Measurements from ENCODE around the gene CTCF.

The CTCF gene

DNA sequence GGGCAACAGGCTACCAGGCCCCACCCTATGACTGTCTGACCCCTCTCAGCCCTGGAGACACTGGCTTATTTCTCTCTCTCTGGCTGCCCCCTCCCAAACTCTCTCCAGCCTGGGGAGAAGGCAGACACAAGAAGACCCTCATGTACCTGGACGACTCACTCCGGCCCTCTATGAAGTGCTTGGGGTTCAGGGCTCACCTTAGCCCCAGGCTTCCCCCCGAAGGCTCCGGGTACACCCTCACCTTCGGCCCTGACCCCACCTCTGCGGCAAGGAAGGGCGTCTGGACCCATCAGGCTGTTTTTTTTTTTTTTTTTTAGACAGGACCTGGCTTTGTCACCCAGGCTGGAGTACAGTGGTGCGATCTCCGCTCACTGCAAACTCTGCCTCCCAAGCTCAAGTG is 81.7 kb downstream of the CTCF start:
- Histone ChIP-seq H3K9ac (ENCODE audit: low read length in 2 of 2) (no peak overlapping the region), H3K36me3 (ENCODE audit: control insufficient read depth in 2 of 2, insufficient read depth in 2 of 2, low read length in 2 of 2) (peaks cover 0 to 2% of the 10 kb centered on the region in 2 donors), H3K27me3 (ENCODE audit: control insufficient read depth in 1 of 2, insufficient read depth in 2 of 2, low read length in 2 of 2) (peaks cover 18 to 24% of the 10 kb centered on the region in 2 donors), H3K4me3 (ENCODE audit: low read length in 2 of 2) (no peak overlapping the region), H3K4me1 (ENCODE audit: control insufficient read depth, insufficient read depth, low read length) (peaks cover 19% of the 10 kb centered on the region), H3K9me3 (ENCODE audit: control insufficient read depth in 2 of 2, low read length in 2 of 2) (no peaks in the 10 kb centered on the region), H3K27ac (ENCODE audit: low read length) (no peak overlapping the region)

DNA sequence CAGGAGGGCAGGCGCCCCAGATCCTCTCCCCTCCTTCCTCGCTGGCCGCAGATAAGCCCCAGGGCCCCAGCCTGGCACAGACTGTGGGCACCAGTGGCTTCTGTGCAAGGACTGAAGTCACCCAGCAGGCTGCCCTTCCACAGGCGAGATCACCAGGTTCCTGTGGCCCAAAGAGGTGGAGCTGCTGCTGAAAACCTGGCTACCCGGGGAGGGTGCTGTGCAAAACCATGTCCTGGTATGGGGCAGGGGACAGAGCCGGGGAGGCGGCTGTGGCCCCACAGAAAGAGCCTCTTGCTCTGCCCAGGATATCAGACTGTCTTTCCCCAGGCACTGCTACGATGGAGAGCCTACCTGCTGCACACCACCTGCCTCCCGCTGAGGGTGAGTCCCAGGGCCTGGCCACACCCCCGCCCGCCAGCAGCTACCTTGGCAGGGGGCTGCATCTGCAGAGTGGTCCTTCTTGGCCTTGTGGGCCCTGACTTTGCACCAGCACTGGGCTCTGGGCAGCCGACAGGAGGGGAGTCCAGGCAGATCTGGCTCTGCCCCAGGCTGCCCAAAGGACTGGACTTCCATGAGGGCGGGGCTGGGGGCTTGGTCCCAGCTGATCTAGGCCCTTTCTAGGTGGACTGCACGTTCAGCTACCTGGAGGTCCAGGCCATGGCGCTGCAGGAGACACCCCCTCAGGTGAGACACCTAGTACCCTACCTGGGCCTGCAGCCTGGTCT is 83.2 kb downstream of the CTCF start:
- Histone ChIP-seq H3K36me3 (ENCODE audit: control insufficient read depth in 2 of 2, insufficient read depth in 2 of 2, low read length in 2 of 2) (no peaks in the 10 kb centered on the region), H3K27me3 (ENCODE audit: control insufficient read depth in 1 of 2, insufficient read depth in 2 of 2, low read length in 2 of 2) (peaks cover 27 to 38% of the 10 kb centered on the region in 2 donors), H3K4me3 (ENCODE audit: low read length in 2 of 2) (no peak overlapping the region), H3K9me3 (ENCODE audit: control insufficient read depth in 2 of 2, low read length in 2 of 2) (no peaks in the 10 kb centered on the region), H3K4me1 (ENCODE audit: control insufficient read depth, insufficient read depth, low read length) (peaks cover 19% of the 10 kb centered on the region), H3K27ac (ENCODE audit: low read length) (no peak overlapping the region), H3K9ac (ENCODE audit: low read length in 2 of 2) (no peak overlapping the region)

DNA sequence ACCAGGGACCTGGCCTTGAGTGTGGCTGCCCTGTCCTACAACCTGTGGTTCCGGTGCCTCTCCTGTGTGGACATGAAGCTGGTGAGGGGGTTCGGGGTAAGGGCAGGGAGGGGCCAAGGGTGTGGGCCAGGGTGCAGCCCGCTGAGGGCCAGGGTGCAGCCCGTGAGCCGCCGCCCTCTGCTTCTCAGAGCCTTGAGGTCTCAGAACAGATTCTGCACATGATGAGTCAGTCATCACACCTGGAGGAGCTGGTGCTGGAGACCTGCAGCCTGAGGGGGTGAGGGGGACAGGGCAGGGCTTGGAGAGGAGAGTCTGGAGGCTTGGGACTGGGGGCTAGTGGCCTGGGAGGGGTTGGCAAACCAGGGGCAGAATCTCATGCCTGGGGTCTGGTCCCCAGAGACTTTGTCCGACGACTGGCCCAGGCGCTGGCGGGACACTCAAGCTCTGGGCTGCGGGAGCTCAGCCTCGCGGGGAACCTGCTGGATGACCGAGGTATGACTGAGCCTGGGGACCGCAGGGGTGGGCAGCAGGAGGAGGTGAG is 84.9 kb downstream of the CTCF start:
- H3K4me1 ChIP-seq (ENCODE audit: control insufficient read depth, insufficient read depth, low read length), result peaks cover 12% of the 10 kb centered on the region

DNA sequence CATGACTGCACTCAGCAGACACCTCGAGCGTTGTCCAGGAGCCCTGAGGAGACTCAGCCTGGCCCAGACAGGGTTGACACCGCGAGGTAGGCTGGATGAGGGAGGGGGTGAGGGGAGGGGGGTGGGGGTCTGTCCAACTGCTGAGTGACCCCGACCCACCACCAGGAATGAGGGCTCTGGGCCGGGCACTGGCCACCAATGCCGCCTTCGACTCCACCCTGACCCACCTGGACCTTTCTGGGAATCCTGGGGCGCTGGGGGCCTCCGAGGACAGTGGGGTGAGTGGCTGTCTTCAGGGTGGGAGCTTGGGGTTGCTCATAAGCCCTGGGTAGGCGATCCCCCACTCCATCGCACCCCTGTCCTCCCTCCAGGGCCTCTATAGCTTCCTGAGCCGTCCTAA is 85.4 kb downstream of the CTCF start:
- no peak overlapping the region for H3K9ac ChIP-seq (ENCODE audit: low read length in 2 of 2)
- no peaks in the 10 kb centered on the region for H3K9me3 ChIP-seq (ENCODE audit: control insufficient read depth in 2 of 2, low read length in 2 of 2)
- H3K36me3 ChIP-seq (ENCODE audit: control insufficient read depth in 2 of 2, insufficient read depth in 2 of 2, low read length in 2 of 2), result no peaks in the 10 kb centered on the region
- no peak overlapping the region for H3K27ac ChIP-seq (ENCODE audit: low read length)
- H3K4me3 ChIP-seq (ENCODE audit: low read length in 2 of 2), result no peak overlapping the region
- H3K27me3 ChIP-seq (ENCODE audit: control insufficient read depth in 1 of 2, insufficient read depth in 2 of 2, low read length in 2 of 2), result peaks cover 41 to 58% of the 10 kb centered on the region in 2 donors
- peaks cover 13% of the 10 kb centered on the region for H3K4me1 ChIP-seq (ENCODE audit: control insufficient read depth, insufficient read depth, low read length)

More for the DNA sequence above, 84.9 kb downstream of the CTCF start:
- H3K27ac ChIP-seq (ENCODE audit: low read length), result no peak overlapping the region
- H3K27me3 ChIP-seq (ENCODE audit: control insufficient read depth in 1 of 2, insufficient read depth in 2 of 2, low read length in 2 of 2), result peaks cover 38 to 54% of the 10 kb centered on the region in 2 donors
- no peak overlapping the region for H3K9ac ChIP-seq (ENCODE audit: low read length in 2 of 2)
- H3K9me3 ChIP-seq (ENCODE audit: control insufficient read depth in 2 of 2, low read length in 2 of 2), result no peaks in the 10 kb centered on the region
- H3K4me3 ChIP-seq (ENCODE audit: low read length in 2 of 2), result no peak overlapping the region
- H3K36me3 ChIP-seq (ENCODE audit: control insufficient read depth in 2 of 2, insufficient read depth in 2 of 2, low read length in 2 of 2), result no peaks in the 10 kb centered on the region

DNA sequence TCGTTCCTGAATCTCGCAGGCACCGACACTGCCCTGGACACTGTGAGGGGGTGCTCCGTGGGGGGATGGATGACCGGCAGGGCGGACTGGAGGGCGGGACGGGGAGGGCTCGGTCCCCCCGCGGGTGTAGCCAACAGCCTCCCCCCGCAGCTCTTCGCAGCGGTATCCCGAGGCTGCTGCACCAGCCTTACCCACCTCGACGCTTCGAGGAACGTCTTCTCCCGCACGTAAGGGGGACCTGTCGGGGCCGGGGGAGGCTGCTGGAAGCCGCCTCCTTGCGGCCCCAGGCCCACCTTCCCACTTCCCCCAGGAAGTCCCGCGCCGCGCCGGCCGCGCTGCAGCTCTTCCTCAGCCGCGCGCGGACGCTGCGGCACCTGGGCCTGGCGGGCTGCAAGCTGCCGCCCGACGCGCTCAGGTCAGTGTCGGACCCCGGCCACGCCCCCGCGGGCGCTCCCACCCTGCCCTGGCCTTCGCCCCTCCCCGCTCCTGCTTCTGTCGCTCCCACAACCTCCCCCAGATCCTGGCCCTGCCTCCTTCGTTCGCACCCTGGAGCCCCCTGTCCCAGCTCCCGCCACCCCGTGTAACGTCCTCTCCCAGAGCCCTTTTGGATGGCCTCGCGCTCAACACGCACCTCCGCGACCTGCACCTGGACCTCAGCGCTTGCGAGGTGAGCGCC is 85.9 kb downstream of the CTCF start:
- Histone ChIP-seq H3K4me3 (ENCODE audit: low read length in 2 of 2) (no peak overlapping the region), H3K9me3 (ENCODE audit: control insufficient read depth in 2 of 2, low read length in 2 of 2) (no peaks in the 10 kb centered on the region), H3K4me1 (ENCODE audit: control insufficient read depth, insufficient read depth, low read length) (peaks cover 14% of the 10 kb centered on the region), H3K9ac (ENCODE audit: low read length in 2 of 2) (no peak overlapping the region), H3K27ac (ENCODE audit: low read length) (no peak overlapping the region), H3K27me3 (ENCODE audit: control insufficient read depth in 1 of 2, insufficient read depth in 2 of 2, low read length in 2 of 2) (peaks cover 41 to 60% of the 10 kb centered on the region in 2 donors), H3K36me3 (ENCODE audit: control insufficient read depth in 2 of 2, insufficient read depth in 2 of 2, low read length in 2 of 2) (no peaks in the 10 kb centered on the region)

DNA sequence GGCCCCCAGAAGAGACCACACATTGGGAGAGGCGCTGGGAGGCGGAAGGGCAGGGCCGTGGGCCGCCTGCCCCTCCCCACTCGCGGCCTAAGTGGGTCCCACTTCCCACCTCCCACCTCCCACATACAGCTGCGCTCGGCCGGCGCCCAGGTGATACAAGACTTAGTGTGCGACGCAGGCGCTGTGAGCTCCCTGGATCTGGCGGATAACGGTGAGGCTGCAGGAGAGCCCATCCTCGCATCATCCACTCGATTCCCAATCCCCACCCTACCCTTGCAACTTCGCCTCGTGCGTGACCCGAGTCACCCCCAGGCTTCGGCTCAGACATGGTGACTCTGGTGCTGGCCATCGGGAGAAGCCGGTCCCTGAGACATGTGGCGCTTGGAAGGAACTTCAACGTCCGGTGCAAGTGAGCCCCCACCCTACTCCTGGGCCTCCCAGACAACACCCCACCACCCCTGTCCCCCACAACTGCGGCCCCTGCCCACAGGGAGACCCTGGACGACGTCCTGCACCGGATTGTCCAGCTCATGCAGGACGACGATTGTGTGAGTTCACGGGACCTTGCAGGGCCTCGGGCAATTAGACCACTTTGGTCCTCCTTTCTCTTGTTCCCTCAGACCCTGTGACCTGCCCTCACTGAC is 86.6 kb downstream of the CTCF start:
- Histone ChIP-seq H3K27ac (ENCODE audit: low read length) (no peak overlapping the region), H3K27me3 (ENCODE audit: control insufficient read depth in 1 of 2, insufficient read depth in 2 of 2, low read length in 2 of 2) (peaks cover 41 to 66% of the 10 kb centered on the region in 2 donors), H3K4me3 (ENCODE audit: low read length in 2 of 2) (no peak overlapping the region), H3K4me1 (ENCODE audit: control insufficient read depth, insufficient read depth, low read length) (peaks cover 17% of the 10 kb centered on the region), H3K9ac (ENCODE audit: low read length in 2 of 2) (no peak overlapping the region), H3K9me3 (ENCODE audit: control insufficient read depth in 2 of 2, low read length in 2 of 2) (no peaks in the 10 kb centered on the region), H3K36me3 (ENCODE audit: control insufficient read depth in 2 of 2, insufficient read depth in 2 of 2, low read length in 2 of 2) (no peaks in the 10 kb centered on the region)

DNA sequence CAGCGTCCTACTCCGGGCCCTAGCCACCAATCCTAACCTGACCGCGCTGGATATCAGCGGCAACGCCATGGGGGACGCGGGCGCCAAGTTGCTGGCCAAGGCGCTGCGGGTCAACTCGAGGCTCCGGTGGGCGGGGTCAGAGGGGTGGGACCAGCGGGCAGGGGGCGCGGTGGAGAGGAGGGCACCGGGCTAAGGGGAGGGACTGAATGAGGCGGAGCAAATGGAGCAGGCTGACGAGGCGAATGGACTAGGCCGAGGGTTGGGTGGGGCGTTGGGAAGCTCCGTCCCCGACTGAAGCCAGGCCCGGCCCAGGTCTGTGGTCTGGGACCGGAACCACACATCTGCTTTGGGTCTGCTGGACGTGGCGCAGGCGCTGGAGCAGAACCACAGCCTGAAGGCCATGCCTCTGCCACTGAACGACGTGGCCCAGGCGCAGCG is 87.2 kb downstream of the CTCF start:
- Histone ChIP-seq H3K9me3 (ENCODE audit: control insufficient read depth in 2 of 2, low read length in 2 of 2) (no peaks in the 10 kb centered on the region), H3K27ac (ENCODE audit: low read length) (no peak overlapping the region), H3K4me3 (ENCODE audit: low read length in 2 of 2) (no peak overlapping the region), H3K36me3 (ENCODE audit: control insufficient read depth in 2 of 2, insufficient read depth in 2 of 2, low read length in 2 of 2) (no peaks in the 10 kb centered on the region), H3K9ac (ENCODE audit: low read length in 2 of 2) (no peak overlapping the region), H3K27me3 (ENCODE audit: control insufficient read depth in 1 of 2, insufficient read depth in 2 of 2, low read length in 2 of 2) (peaks cover 45 to 72% of the 10 kb centered on the region in 2 donors), H3K4me1 (ENCODE audit: control insufficient read depth, insufficient read depth, low read length) (peaks cover 17% of the 10 kb centered on the region)

DNA sequence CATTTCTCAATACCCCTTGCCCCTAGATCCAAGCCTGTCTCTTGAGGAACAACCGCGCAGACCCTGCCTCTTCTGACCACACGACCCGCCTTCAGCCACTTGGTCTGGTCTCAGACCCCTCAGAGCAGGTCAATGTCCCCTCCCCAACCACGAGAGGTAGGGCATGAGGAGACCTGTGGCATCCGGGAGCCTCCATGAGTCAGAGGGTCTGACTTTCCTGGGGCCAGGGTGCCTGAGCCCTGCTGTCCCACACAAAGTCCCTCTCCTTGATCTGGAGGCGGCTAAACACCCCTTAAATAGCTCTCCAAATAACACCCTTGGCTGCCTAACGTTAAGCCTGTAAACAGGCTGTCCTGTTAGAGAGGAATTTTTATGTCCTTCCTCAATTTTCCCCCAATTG is 87.7 kb downstream of the CTCF start:
- Histone ChIP-seq H3K4me3 (ENCODE audit: low read length in 2 of 2) (no peak overlapping the region), H3K4me1 (ENCODE audit: control insufficient read depth, insufficient read depth, low read length) (peaks cover 16% of the 10 kb centered on the region), H3K27me3 (ENCODE audit: control insufficient read depth in 1 of 2, insufficient read depth in 2 of 2, low read length in 2 of 2) (peaks cover 48 to 76% of the 10 kb centered on the region in 2 donors), H3K9ac (ENCODE audit: low read length in 2 of 2) (no peak overlapping the region), H3K36me3 (ENCODE audit: control insufficient read depth in 2 of 2, insufficient read depth in 2 of 2, low read length in 2 of 2) (no peaks in the 10 kb centered on the region), H3K9me3 (ENCODE audit: control insufficient read depth in 2 of 2, low read length in 2 of 2) (no peaks in the 10 kb centered on the region), H3K27ac (ENCODE audit: low read length) (no peak overlapping the region)

DNA sequence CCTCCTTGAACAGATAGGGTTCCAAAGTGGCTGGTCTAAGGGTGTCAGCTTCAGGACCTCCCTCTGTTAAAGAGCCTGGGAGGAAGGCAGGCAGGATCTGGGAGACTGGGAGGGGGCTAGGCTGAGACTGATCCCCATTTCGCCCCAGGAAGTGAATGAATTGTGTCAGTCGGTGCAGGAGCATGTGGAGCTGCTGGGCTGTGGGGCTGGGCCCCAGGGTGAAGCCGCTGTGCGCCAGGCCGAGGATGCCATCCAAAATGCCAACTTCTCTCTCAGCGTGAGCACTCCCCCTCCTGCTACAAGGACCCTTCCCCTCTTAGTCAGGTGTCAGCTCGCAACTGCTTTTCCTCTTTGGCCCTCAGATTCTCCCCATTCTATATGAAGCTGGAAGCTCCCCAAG is 88.7 kb downstream of the CTCF start:
- Histone ChIP-seq H3K9me3 (ENCODE audit: control insufficient read depth in 2 of 2, low read length in 2 of 2) (no peaks in the 10 kb centered on the region), H3K9ac (ENCODE audit: low read length in 2 of 2) (no peak overlapping the region), H3K27me3 (ENCODE audit: control insufficient read depth in 1 of 2, insufficient read depth in 2 of 2, low read length in 2 of 2) (peaks cover 44 to 68% of the 10 kb centered on the region in 2 donors), H3K27ac (ENCODE audit: low read length) (no peak overlapping the region), H3K4me3 (ENCODE audit: low read length in 2 of 2) (no peak overlapping the region), H3K36me3 (ENCODE audit: control insufficient read depth in 2 of 2, insufficient read depth in 2 of 2, low read length in 2 of 2) (no peaks in the 10 kb centered on the region), H3K4me1 (ENCODE audit: control insufficient read depth, insufficient read depth, low read length) (peaks cover 13% of the 10 kb centered on the region)

DNA sequence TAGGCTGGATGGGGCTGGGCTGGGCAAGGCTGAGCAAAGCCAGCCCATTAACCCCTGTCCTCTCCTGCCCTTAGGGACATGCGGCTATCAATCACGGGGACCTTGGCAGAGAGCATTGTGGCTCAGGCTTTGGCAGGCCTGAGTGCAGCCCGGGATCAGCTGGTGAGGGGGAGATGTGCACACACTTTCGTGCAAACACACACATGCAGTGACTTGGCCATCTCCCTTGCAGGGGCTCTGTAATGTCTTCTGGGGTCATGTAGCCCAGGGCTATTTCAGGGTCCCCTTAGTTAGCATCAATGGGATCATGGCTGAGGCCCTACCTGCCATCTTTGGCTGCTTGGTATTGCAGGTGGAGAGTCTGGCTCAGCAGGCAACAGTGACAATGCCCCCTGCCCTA is 89.5 kb downstream of the CTCF start:
- Histone ChIP-seq H3K4me3 (ENCODE audit: low read length in 2 of 2) (no peak overlapping the region), H3K27ac (ENCODE audit: low read length) (no peak overlapping the region), H3K27me3 (ENCODE audit: control insufficient read depth in 1 of 2, insufficient read depth in 2 of 2, low read length in 2 of 2) (peaks cover 41 to 66% of the 10 kb centered on the region in 2 donors), H3K36me3 (ENCODE audit: control insufficient read depth in 2 of 2, insufficient read depth in 2 of 2, low read length in 2 of 2) (no peaks in the 10 kb centered on the region), H3K4me1 (ENCODE audit: control insufficient read depth, insufficient read depth, low read length) (peaks cover 13% of the 10 kb centered on the region), H3K9ac (ENCODE audit: low read length in 2 of 2) (no peak overlapping the region), H3K9me3 (ENCODE audit: control insufficient read depth in 2 of 2, low read length in 2 of 2) (no peaks in the 10 kb centered on the region)
